Erythroblast (primary cell): ENCODE results near the gene MACROD2.

ENCODE experiments used
- GATA1 ChIP-seq: IDR thresholded peaks from 2 replicates; pipeline ENCODE4 v1.6.1; 2011; ENCODE audit warnings: low read depth, mild to moderate bottlenecking, control low read depth, low read length, moderate library complexity
- POLR2A ChIP-seq: IDR thresholded peaks from 2 replicates; pipeline ENCODE4 v1.6.1; 2011; ENCODE audit warnings: mild to moderate bottlenecking, low read length

- TF ChIP-seq POLR2A (no peak), GATA1 (no peak)
Observed at GRCh38 chr20:14696478-14696877, 701.2 kb downstream of the MACROD2 start.
